ENCODE results near the gene GJA9. TPM values are rescaled to one million over a fixed set of nuclear protein-coding genes. Genes with fewer than 3 reads are reported as not detected.

Gene GJA9
- total RNA-seq, 4 donors from 2014 or later = not detected

DNA sequence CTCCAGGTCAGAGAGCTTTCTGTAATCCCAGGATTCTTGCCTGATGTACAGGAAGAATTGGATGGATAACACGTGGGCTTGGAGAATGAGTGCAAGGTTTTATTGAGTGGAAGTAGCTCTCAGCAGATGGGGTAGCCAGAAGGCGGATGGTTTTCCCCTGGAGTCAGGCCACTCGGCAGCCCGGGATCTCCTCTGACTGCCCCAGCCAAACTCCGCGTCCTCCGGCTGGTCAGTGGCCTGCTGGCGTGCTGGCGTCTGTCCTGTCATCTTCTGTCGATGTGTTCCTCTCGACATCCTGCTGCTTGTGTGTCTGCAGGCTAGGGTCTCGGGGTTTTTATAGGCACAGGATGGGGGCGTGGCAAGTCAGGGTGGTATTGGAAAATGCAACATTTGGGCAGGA, 27.4 kb upstream of the GJA9 start:
- TF ChIP-seq EP300 (IDR thresholded peaks at IDR 0.05) (no peak), POLR2A (IDR thresholded peaks at IDR 0.05; ENCODE audit: low read depth) (no peak), POLR2AphosphoS5 (IDR thresholded peaks at IDR 0.05) (no peak)
- TF ChIP-seq, protein P1, sequence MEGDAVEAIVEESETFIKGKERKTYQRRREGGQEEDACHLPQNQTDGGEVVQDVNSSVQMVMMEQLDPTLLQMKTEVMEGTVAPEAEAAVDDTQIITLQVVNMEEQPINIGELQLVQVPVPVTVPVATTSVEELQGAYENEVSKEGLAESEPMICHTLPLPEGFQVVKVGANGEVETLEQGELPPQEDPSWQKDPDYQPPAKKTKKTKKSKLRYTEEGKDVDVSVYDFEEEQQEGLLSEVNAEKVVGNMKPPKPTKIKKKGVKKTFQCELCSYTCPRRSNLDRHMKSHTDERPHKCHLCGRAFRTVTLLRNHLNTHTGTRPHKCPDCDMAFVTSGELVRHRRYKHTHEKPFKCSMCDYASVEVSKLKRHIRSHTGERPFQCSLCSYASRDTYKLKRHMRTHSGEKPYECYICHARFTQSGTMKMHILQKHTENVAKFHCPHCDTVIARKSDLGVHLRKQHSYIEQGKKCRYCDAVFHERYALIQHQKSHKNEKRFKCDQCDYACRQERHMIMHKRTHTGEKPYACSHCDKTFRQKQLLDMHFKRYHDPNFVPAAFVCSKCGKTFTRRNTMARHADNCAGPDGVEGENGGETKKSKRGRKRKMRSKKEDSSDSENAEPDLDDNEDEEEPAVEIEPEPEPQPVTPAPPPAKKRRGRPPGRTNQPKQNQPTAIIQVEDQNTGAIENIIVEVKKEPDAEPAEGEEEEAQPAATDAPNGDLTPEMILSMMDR (IDR thresholded peaks at IDR 0.05) = no peak
- Histone ChIP-seq H3K36me3 (no peaks in the 10 kb centered on the region), H3K4me3 (no peak overlapping the region), H3K4me1 (no peaks in the 10 kb centered on the region), H3K9me3 (peaks cover 0 to 20% (median 8%) of the 10 kb centered on the region in 4 donors), H3K27ac (replicated peaks in 1 of 4) (no peak overlapping the region), H3K27me3 (no peaks in the 10 kb centered on the region)
- DNase-seq (ENCODE audit: extremely low spot score) = no peak
- intact Hi-C loops (cut with DNase I) = no loop called here
- 92% methylated on average over 13 of the region's 13 CpGs for WGBS

- DNase-seq (ENCODE audit: extremely low spot score) = no peak
- WGBS = 99% methylated on average over 2 of the region's 2 CpGs
- Histone ChIP-seq H3K27ac (replicated peaks in 1 of 4) (no peak overlapping the region), H3K4me1 (no peaks in the 10 kb centered on the region), H3K27me3 (no peaks in the 10 kb centered on the region), H3K36me3 (no peaks in the 10 kb centered on the region), H3K9me3 (peaks cover 0 to 20% (median 8%) of the 10 kb centered on the region in 4 donors), H3K4me3 (no peak overlapping the region)
- intact Hi-C loops (cut with DNase I) = no loop called here
- TF ChIP-seq EP300 (IDR thresholded peaks at IDR 0.05) (no peak), POLR2A (IDR thresholded peaks at IDR 0.05; ENCODE audit: low read depth) (no peak), POLR2AphosphoS5 (IDR thresholded peaks at IDR 0.05) (no peak)
Measured at GRCh38 chr1:38905985-38906384, 24.6 kb upstream of the GJA9 start.

DNA sequence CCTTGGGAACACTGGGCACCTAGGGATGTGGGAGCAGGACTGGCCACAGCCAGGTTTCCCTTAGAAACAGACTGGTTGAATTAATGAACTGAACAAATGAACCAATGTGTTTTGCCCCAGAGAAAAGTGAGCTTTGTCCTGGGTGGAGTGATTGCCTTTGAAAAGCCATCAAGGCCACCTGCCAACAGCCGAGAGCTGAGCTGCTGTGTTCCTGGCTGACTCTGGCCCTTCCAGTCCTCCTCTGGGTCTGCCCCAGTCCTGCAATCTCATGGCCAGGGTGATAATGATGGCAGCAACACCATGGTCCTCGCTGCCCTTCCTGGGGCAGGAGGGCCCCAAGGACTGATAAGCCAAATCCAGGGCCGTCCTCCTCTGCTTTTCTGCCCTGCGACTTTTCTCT, 18.2 kb upstream of the GJA9 start:
- no peaks in the 10 kb centered on the region for H3K9me3 ChIP-seq
- no peaks in the 10 kb centered on the region for H3K4me1 ChIP-seq
- H3K36me3 ChIP-seq = no peaks in the 10 kb centered on the region
- intact Hi-C loops (cut with DNase I) = no loop called here
- H3K27me3 ChIP-seq = no peaks in the 10 kb centered on the region
- H3K27ac ChIP-seq (replicated peaks in 1 of 4) = no peak overlapping the region
- no peak overlapping the region for H3K4me3 ChIP-seq
- 94% methylated on average over 4 of the region's 4 CpGs for WGBS
- no peak for DNase-seq (ENCODE audit: extremely low spot score)
- no peak for TF ChIP-seq POLR2A (IDR thresholded peaks at IDR 0.05; ENCODE audit: low read depth)
- TF ChIP-seq EP300 (IDR thresholded peaks at IDR 0.05) = no peak
- TF ChIP-seq, protein P1 (IDR thresholded peaks at IDR 0.05) = no peak
- TF ChIP-seq POLR2AphosphoS5 (IDR thresholded peaks at IDR 0.05) = no peak

DNA sequence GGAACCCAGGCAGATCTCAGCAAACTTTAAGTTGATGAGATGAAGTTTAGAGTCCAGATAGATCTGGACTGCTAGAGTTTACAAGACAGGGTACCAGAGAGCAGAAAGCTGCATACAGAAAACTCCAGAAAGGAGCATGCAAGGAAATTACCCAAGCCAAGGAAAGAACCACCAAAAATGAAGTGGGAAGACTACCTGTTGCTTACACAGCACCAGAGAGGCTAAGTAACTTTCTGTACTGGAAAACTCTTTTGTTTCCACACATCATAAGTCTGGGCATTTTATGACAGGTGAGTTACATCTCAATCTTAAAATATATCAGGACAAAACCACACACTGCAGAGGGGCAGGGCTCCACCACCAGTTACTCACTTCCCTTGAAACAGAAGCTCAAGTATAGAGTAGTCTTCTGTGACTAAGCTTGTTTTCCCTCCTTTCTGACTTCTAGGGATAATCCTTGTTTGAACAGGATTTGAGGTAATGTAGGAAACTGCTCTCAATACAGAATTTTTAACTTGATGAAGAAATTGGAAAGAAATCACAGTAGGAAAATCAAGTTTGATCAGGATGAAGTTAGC, 17.4 kb upstream of the GJA9 start:
- H3K9me3 ChIP-seq = no peaks in the 10 kb centered on the region
- no peaks in the 10 kb centered on the region for H3K27me3 ChIP-seq
- no peak for DNase-seq (ENCODE audit: extremely low spot score)
- no peaks in the 10 kb centered on the region for H3K4me1 ChIP-seq
- H3K4me3 ChIP-seq = no peak overlapping the region
- intact Hi-C loops (cut with DNase I) = no loop called here
- no peaks in the 10 kb centered on the region for H3K36me3 ChIP-seq
- no peak overlapping the region for H3K27ac ChIP-seq (replicated peaks in 1 of 4)
- TF ChIP-seq, protein P1 (IDR thresholded peaks at IDR 0.05) = no peak
- TF ChIP-seq POLR2AphosphoS5 (IDR thresholded peaks at IDR 0.05) = no peak
- no peak for TF ChIP-seq EP300 (IDR thresholded peaks at IDR 0.05)
- no peak for TF ChIP-seq POLR2A (IDR thresholded peaks at IDR 0.05; ENCODE audit: low read depth)

GRCh38 chr1:38896169-38896568, 14.8 kb upstream of the GJA9 start:
- intact Hi-C loops (cut with DNase I) = no loop called here
- H3K9me3 ChIP-seq = no peaks in the 10 kb centered on the region
- TF ChIP-seq EP300 (IDR thresholded peaks at IDR 0.05) = no peak
- TF ChIP-seq, protein P1 (IDR thresholded peaks at IDR 0.05) = no peak
- no peak for TF ChIP-seq POLR2A (IDR thresholded peaks at IDR 0.05; ENCODE audit: low read depth)
- no peak for TF ChIP-seq POLR2AphosphoS5 (IDR thresholded peaks at IDR 0.05)

More at GRCh38 chr1:38896169-38896568, 14.8 kb upstream of the GJA9 start:
- Histone ChIP-seq H3K4me3 (no peak overlapping the region), H3K36me3 (no peaks in the 10 kb centered on the region), H3K27ac (replicated peaks in 1 of 4) (no peak overlapping the region), H3K27me3 (no peaks in the 10 kb centered on the region), H3K4me1 (no peaks in the 10 kb centered on the region)
- no peak for DNase-seq (ENCODE audit: extremely low spot score)
- WGBS = 98% methylated on average over 2 of the region's 2 CpGs

Data from esophagus muscularis mucosa (tissue), 4 donors.